ENCODE results near the gene DCHS2.
"Not testable (repeated sequence)": the region's sequence is repeated elsewhere in the genome, so short reads cannot be mapped to it uniquely, and the experiment has no call there.

The DCHS2 gene

GRCh38 chr4:154231806-154232478, 259.7 kb downstream of the DCHS2 start:
- DNase-seq: no peak
- Mint-ChIP-seq H3K4me1 (ENCODE audit: low read depth) (no peaks in the 10 kb centered on the region), H3K27me3 (peaks cover 54% of the 10 kb centered on the region), H3K27ac (no peak overlapping the region), H3K36me3 (ENCODE audit: low read depth) (no peaks in the 10 kb centered on the region), H3K9me3 (no peaks in the 10 kb centered on the region), H3K4me3 (no peak overlapping the region)

- peaks cover 46% of the 10 kb centered on the region for H3K27me3 Mint-ChIP-seq
- H3K4me1 Mint-ChIP-seq (ENCODE audit: low read depth): no peaks in the 10 kb centered on the region
- no peak overlapping the region for H3K4me3 Mint-ChIP-seq
- no peaks in the 10 kb centered on the region for H3K36me3 Mint-ChIP-seq (ENCODE audit: low read depth)
- H3K9me3 Mint-ChIP-seq: no peaks in the 10 kb centered on the region
- H3K27ac Mint-ChIP-seq: no peak overlapping the region
- DNase-seq: no peak
Observed at GRCh38 chr4:154230723-154231122, 260.9 kb downstream of the DCHS2 start.

GRCh38 chr4:154230091-154230490, 261.5 kb downstream of the DCHS2 start:
- Mint-ChIP-seq H3K36me3 (ENCODE audit: low read depth) (no peaks in the 10 kb centered on the region), H3K27ac (no peak overlapping the region), H3K27me3 (peaks cover 40% of the 10 kb centered on the region), H3K4me3 (no peak overlapping the region), H3K9me3 (no peaks in the 10 kb centered on the region), H3K4me1 (ENCODE audit: low read depth) (no peaks in the 10 kb centered on the region)
- DNase-seq: no peak

GRCh38 chr4:154222875-154223274, 268.7 kb downstream of the DCHS2 start:
- DNase-seq: no peak
- Mint-ChIP-seq H3K27me3 (peaks cover 4% of the 10 kb centered on the region), H3K4me1 (ENCODE audit: low read depth) (no peaks in the 10 kb centered on the region), H3K4me3 (no peak overlapping the region), H3K9me3 (peaks cover 14% of the 10 kb centered on the region), H3K36me3 (ENCODE audit: low read depth) (no peaks in the 10 kb centered on the region), H3K27ac (no peak overlapping the region)

- Mint-ChIP-seq H3K27me3 (peaks cover 4% of the 10 kb centered on the region), H3K4me1 (ENCODE audit: low read depth) (no peaks in the 10 kb centered on the region), H3K36me3 (ENCODE audit: low read depth) (no peaks in the 10 kb centered on the region), H3K9me3 (peaks cover 10% of the 10 kb centered on the region), H3K4me3 (no peak overlapping the region), H3K27ac (no peak overlapping the region)
- no peak for DNase-seq
Observed at GRCh38 chr4:154218051-154218450, 273.5 kb downstream of the DCHS2 start.

DNA sequence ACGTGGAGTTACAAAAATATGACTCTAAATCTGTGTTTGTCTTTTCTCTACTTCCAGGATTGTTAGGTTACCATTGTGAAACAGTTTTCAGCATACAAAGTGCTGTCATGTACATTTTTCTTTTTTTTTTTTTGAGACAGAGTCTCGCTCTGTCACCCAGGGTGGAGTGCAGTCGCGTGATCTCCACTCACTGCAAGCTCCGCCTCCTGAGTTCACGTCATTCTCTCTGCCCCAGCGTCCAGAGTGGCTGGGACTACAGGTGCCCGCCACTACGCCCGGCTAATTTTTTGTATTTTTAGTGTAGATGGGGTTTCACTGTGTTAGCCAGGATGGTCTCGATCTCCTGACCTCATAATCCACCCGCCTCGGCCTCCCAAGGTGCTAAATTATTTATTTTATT, 274.2 kb downstream of the DCHS2 start:
- H3K36me3 Mint-ChIP-seq (ENCODE audit: low read depth); H3K27me3 Mint-ChIP-seq; H3K27ac Mint-ChIP-seq; DNase-seq; H3K4me3 Mint-ChIP-seq; H3K4me1 Mint-ChIP-seq (ENCODE audit: low read depth); H3K9me3 Mint-ChIP-seq: not testable (repeated sequence)

DNA sequence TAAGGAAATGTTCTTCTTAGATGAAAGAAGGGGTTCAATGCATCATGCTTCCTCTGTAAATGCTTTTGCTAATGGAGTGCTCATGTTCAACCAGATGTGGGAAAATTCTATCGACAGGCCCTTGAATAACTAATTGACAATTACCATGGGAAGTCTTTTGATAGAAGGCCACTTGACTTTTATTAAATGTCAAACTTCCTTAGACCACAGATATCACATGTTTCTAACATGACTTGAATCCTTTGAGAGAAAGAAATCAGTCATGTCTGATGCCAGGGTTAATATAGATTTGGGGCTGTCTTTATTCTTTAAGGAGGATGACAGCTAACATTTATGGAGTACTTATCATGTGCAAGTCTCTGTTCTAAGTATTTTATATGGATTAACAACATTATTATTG, 280.1 kb downstream of the DCHS2 start:
- Mint-ChIP-seq H3K9me3 (no peaks in the 10 kb centered on the region), H3K4me3 (no peak overlapping the region), H3K36me3 (ENCODE audit: low read depth) (no peaks in the 10 kb centered on the region), H3K27me3 (peaks cover 8% of the 10 kb centered on the region), H3K4me1 (ENCODE audit: low read depth) (no peaks in the 10 kb centered on the region), H3K27ac (no peak overlapping the region)
- DNase-seq: no peak

GRCh38 chr4:154208424-154208823, 283.2 kb downstream of the DCHS2 start:
- no peak for DNase-seq
- Mint-ChIP-seq H3K36me3 (ENCODE audit: low read depth) (no peaks in the 10 kb centered on the region), H3K27ac (no peak overlapping the region), H3K4me1 (ENCODE audit: low read depth) (no peaks in the 10 kb centered on the region), H3K9me3 (no peaks in the 10 kb centered on the region), H3K27me3 (peaks cover 10% of the 10 kb centered on the region), H3K4me3 (no peak overlapping the region)

DNA sequence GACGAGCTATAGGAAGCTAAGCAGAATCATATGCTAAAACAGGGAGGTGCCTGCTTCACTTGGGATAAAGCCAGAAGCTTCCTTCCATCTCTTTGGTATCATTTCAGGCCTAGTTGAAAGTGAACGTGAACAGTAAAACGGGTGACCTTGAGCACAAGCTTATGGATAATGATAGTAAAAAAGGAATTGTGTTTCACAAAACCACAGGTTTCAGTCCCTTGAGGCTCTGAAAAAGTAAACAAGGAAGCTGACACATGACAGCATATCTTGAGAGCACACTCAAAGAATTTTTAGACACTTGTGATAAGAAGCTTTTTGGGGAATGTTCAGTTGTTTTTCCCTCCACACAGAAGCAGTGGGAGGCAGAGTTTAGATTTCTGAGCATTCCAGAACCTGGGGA, 286.1 kb downstream of the DCHS2 start:
- Mint-ChIP-seq H3K9me3 (no peaks in the 10 kb centered on the region), H3K4me1 (ENCODE audit: low read depth) (no peaks in the 10 kb centered on the region), H3K27me3 (peaks cover 22% of the 10 kb centered on the region), H3K27ac (no peak overlapping the region), H3K36me3 (ENCODE audit: low read depth) (no peaks in the 10 kb centered on the region), H3K4me3 (no peak overlapping the region)
- DNase-seq: no peak

GRCh38 chr4:154194649-154195048, 296.9 kb downstream of the DCHS2 start:
- Mint-ChIP-seq H3K9me3 (peaks cover 9% of the 10 kb centered on the region), H3K36me3 (ENCODE audit: low read depth) (no peaks in the 10 kb centered on the region), H3K27ac (no peak overlapping the region), H3K4me1 (ENCODE audit: low read depth) (no peaks in the 10 kb centered on the region), H3K27me3 (peaks cover 24% of the 10 kb centered on the region), H3K4me3 (no peak overlapping the region)
- no peak for DNase-seq

GRCh38 chr4:154192585-154192984, 299.0 kb downstream of the DCHS2 start:
- no peak for DNase-seq
- H3K27me3 Mint-ChIP-seq: peaks cover 23% of the 10 kb centered on the region
- H3K9me3 Mint-ChIP-seq: peaks cover 9% of the 10 kb centered on the region
- no peak overlapping the region for H3K4me3 Mint-ChIP-seq
- H3K4me1 Mint-ChIP-seq (ENCODE audit: low read depth): no peaks in the 10 kb centered on the region
- H3K27ac Mint-ChIP-seq: no peak overlapping the region
- no peaks in the 10 kb centered on the region for H3K36me3 Mint-ChIP-seq (ENCODE audit: low read depth)

GRCh38 chr4:154189346-154189745, 302.3 kb downstream of the DCHS2 start:
- Mint-ChIP-seq H3K27me3 (peaks cover 16% of the 10 kb centered on the region), H3K9me3 (no peaks in the 10 kb centered on the region), H3K4me3 (no peak overlapping the region), H3K27ac (no peak overlapping the region), H3K36me3 (ENCODE audit: low read depth) (no peaks in the 10 kb centered on the region), H3K4me1 (ENCODE audit: low read depth) (no peaks in the 10 kb centered on the region)
- DNase-seq: no peak

- peaks cover 15% of the 10 kb centered on the region for H3K27me3 Mint-ChIP-seq
- no peak for DNase-seq
- H3K27ac Mint-ChIP-seq: no peak overlapping the region
- H3K36me3 Mint-ChIP-seq (ENCODE audit: low read depth): no peaks in the 10 kb centered on the region
- H3K9me3 Mint-ChIP-seq: no peaks in the 10 kb centered on the region
- no peak overlapping the region for H3K4me3 Mint-ChIP-seq
- no peaks in the 10 kb centered on the region for H3K4me1 Mint-ChIP-seq (ENCODE audit: low read depth)
Observed at GRCh38 chr4:154186888-154187287, 304.7 kb downstream of the DCHS2 start.

- Mint-ChIP-seq H3K36me3 (ENCODE audit: low read depth) (no peaks in the 10 kb centered on the region), H3K4me3 (no peak overlapping the region), H3K9me3 (no peaks in the 10 kb centered on the region), H3K27me3 (peaks cover 17% of the 10 kb centered on the region), H3K27ac (no peak overlapping the region), H3K4me1 (ENCODE audit: low read depth) (no peaks in the 10 kb centered on the region)
- no peak for DNase-seq
Observed at GRCh38 chr4:154186035-154186434, 305.6 kb downstream of the DCHS2 start.

GRCh38 chr4:154184238-154184637, 307.4 kb downstream of the DCHS2 start:
- no peaks in the 10 kb centered on the region for H3K9me3 Mint-ChIP-seq
- H3K36me3 Mint-ChIP-seq (ENCODE audit: low read depth): no peaks in the 10 kb centered on the region
- H3K4me3 Mint-ChIP-seq: no peak overlapping the region
- no peak for DNase-seq
- peaks cover 26% of the 10 kb centered on the region for H3K27me3 Mint-ChIP-seq
- H3K27ac Mint-ChIP-seq: no peak overlapping the region
- no peaks in the 10 kb centered on the region for H3K4me1 Mint-ChIP-seq (ENCODE audit: low read depth)

- Mint-ChIP-seq H3K9me3 (no peaks in the 10 kb centered on the region), H3K4me1 (ENCODE audit: low read depth) (no peaks in the 10 kb centered on the region), H3K36me3 (ENCODE audit: low read depth) (no peaks in the 10 kb centered on the region), H3K27me3 (peaks cover 30% of the 10 kb centered on the region), H3K27ac (no peak overlapping the region), H3K4me3 (no peak overlapping the region)
- no peak for DNase-seq
Observed at GRCh38 chr4:154183264-154183663, 308.3 kb downstream of the DCHS2 start.
